Glutamatergic neuron (in vitro differentiated cells): ENCODE results near the gene KRT222. TPM values are rescaled to one million over a fixed set of nuclear protein-coding genes. Genes with fewer than 3 reads are reported as not detected.

Source experiments
- DNase-seq: peaks from one replicate; pipeline ENCODE4 v3.0.0; 2022
- H3K27ac Mint-ChIP-seq: one replicate; pipeline ENCODE4 v1.8.0; 2020; ENCODE audit warnings: mild to moderate bottlenecking, mixed read lengths, inconsistent platforms; ENCODE audit not compliant: unreplicated experiment
- H3K27me3 Mint-ChIP-seq: one replicate; pipeline ENCODE4 v1.8.0; 2020; ENCODE audit warnings: mild to moderate bottlenecking, moderate library complexity, mixed read lengths, inconsistent platforms; ENCODE audit not compliant: unreplicated experiment
- H3K36me3 Mint-ChIP-seq: one replicate; pipeline ENCODE4 v1.8.0; 2020; ENCODE audit warnings: mild to moderate bottlenecking, mixed read lengths, inconsistent platforms; ENCODE audit not compliant: unreplicated experiment
- H3K4me1 Mint-ChIP-seq: one replicate; pipeline ENCODE4 v1.8.0; 2020; ENCODE audit warnings: mild to moderate bottlenecking, low read depth, mixed read lengths, inconsistent platforms; ENCODE audit not compliant: unreplicated experiment
- H3K4me3 Mint-ChIP-seq: one replicate; pipeline ENCODE4 v1.8.0; 2020; ENCODE audit warnings: mild to moderate bottlenecking, mixed read lengths, inconsistent platforms; ENCODE audit not compliant: unreplicated experiment
- H3K9me3 Mint-ChIP-seq: one replicate; pipeline ENCODE4 v1.8.0; 2020; ENCODE audit warnings: mild to moderate bottlenecking, moderate library complexity, mixed read lengths, inconsistent platforms; ENCODE audit not compliant: unreplicated experiment
- CTCF ChIP-seq: fragments of 200-600 bp; sonication (generic); IDR thresholded peaks from one replicate; pipeline ENCODE4 v1.5.0; 2021; ENCODE audit not compliant: partially characterized antibody, unreplicated experiment
- total RNA-seq: library from RNA; stranded (reverse); fragmentation: NEBNext Ultra II Directional; extraction: Animal tissue kit (Norgen Biotek cat#: 25700); gene quantifications from one replicate; pipeline ENCODE4 v1.2.1, GENCODE V29; 2021; ENCODE audit not compliant: unreplicated experiment

KRT222 gene
- total RNA-seq, 1 donor from 2014 or later, result 1.3 TPM

GRCh38 chr17:40695874-40696472 lies 31.0 kb upstream of the KRT222 start:
- no peak overlapping the region for H3K4me3 Mint-ChIP-seq
- no peak for DNase-seq
- no peaks in the 10 kb centered on the region for H3K9me3 Mint-ChIP-seq
- no peak for TF ChIP-seq CTCF
- H3K4me1 Mint-ChIP-seq, result peaks cover 5% of the 10 kb centered on the region
- peaks cover 4% of the 10 kb centered on the region for H3K27me3 Mint-ChIP-seq
- H3K36me3 Mint-ChIP-seq, result no peaks in the 10 kb centered on the region
- H3K27ac Mint-ChIP-seq, result no peak overlapping the region

DNA sequence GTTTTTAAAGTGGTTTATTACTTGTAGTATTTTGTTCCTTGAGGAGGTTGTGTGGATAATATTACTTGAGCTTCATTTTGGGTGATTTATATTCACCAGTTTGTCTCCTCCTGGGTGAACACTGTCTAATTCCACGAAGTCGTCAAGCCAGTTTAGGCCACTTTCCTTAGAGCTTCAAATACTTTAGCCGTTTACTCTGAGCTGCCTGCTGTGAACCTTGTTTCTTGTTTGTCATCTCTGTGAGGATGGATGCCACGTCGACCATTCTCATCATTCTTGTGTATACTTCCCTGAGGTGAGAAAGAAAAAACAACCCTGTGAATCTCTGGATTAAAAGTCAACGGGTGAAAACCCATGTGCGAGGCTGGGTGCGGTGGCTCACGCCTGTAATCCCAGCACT lies 29.6 kb upstream of the KRT222 start:
- H3K27ac Mint-ChIP-seq, result no peak overlapping the region
- no peaks in the 10 kb centered on the region for H3K9me3 Mint-ChIP-seq
- no peaks in the 10 kb centered on the region for H3K36me3 Mint-ChIP-seq

DNA sequence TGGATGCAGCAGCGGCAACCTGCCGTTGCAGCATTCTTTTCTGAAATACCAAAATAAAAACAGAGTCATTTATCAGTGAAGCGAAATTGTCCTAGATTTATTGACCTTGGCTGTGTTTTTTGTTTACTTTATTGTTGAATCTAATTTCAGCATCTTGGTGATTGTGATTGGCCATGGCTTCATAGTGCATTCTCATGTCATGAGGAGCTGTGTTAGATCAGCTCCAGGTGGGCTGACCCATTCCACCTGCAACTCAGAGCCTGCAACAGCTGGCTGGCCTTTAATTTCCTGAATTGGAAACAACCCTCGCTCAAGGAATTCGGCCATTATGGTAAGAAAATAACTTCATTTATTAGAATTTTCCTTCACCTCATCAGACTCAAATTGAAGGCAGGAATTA lies 22.1 kb upstream of the KRT222 start:
- Mint-ChIP-seq H3K9me3 (no peaks in the 10 kb centered on the region), H3K36me3 (no peaks in the 10 kb centered on the region), H3K4me3 (no peak overlapping the region), H3K27me3 (no peaks in the 10 kb centered on the region), H3K4me1 (no peaks in the 10 kb centered on the region), H3K27ac (no peak overlapping the region)
- DNase-seq, result no peak
- no peak for TF ChIP-seq CTCF

More for the DNA sequence above, 29.6 kb upstream of the KRT222 start:
- DNase-seq, result no peak
- no peak overlapping the region for H3K4me3 Mint-ChIP-seq
- peaks cover 2% of the 10 kb centered on the region for H3K27me3 Mint-ChIP-seq
- peaks cover 5% of the 10 kb centered on the region for H3K4me1 Mint-ChIP-seq
- no peak for TF ChIP-seq CTCF

GRCh38 chr17:40686192-40686591 lies 21.2 kb upstream of the KRT222 start:
- Mint-ChIP-seq H3K27ac (no peak overlapping the region), H3K4me3 (no peak overlapping the region), H3K9me3 (no peaks in the 10 kb centered on the region), H3K27me3 (no peaks in the 10 kb centered on the region), H3K36me3 (no peaks in the 10 kb centered on the region), H3K4me1 (no peaks in the 10 kb centered on the region)
- no peak for TF ChIP-seq CTCF
- DNase-seq, result no peak

DNA sequence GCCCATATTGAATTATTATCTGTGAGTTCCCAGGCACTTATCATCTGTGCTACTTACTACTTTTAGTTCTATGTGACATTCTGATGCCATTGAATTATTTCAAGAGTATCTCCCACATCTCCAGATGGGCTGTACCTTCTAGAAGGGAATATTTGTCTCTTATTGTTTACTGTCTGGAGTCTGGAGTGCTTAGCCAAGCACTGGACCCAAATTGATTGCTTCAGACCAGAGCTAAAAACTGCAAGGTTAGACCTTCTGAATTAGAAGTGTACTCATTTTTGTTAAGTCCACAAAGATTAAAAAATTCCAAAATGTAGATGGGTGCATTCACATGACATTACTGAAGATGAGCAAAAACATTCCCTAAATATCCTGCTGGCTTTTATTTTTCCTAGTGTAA lies 16.0 kb upstream of the KRT222 start:
- Mint-ChIP-seq H3K27me3 (no peaks in the 10 kb centered on the region), H3K36me3 (no peaks in the 10 kb centered on the region), H3K9me3 (no peaks in the 10 kb centered on the region), H3K4me3 (no peak overlapping the region), H3K27ac (no peak overlapping the region), H3K4me1 (no peaks in the 10 kb centered on the region)
- DNase-seq, result no peak
- no peak for TF ChIP-seq CTCF
